ENCODE data around the gene INSIG1.

INSIG1 gene

GRCh38 chr7:155344270-155344617, 46.6 kb downstream of the INSIG1 start:
- Histone ChIP-seq H3K79me2 (ENCODE audit: low read length) (no peaks in the 10 kb centered on the region), H3K4me3 (ENCODE audit: low read length) (peak overlapping the region; percentile 58), H2AFZ (ENCODE audit: low read length) (peak overlapping the region; percentile 70; the same call in 1 of the 2 replicates), H3K36me3 (replicated peaks; ENCODE audit: insufficient read depth, low read length) (no peaks in the 10 kb centered on the region), H3K9me3 (replicated peaks; ENCODE audit: insufficient read depth, low read length) (no peaks in the 10 kb centered on the region), H3K27ac (ENCODE audit: low read length) (no peak overlapping the region), H3K9me2 (replicated peaks; ENCODE audit: insufficient read depth, low read length) (no peaks in the 10 kb centered on the region), H4K20me1 (ENCODE audit: insufficient read depth, low read length) (no peaks in the 10 kb centered on the region), H3K4me2 (ENCODE audit: low read depth, low read length) (peak overlapping the region; percentile 74), H3K4me1 (ENCODE audit: low read length) (no peaks in the 10 kb centered on the region), H3K27me3 (replicated peaks; ENCODE audit: insufficient read depth, low read length) (peaks cover 61% of the 10 kb centered on the region), H3F3A (ENCODE audit: insufficient read depth, low read length) (no peaks in the 10 kb centered on the region), H3K9ac (ENCODE audit: low read length) (peak overlapping the region; percentile 59; the same call in 1 of the 2 replicates)
- no peak for TF ChIP-seq EZH2 (optimal IDR thresholded peaks at IDR 0.05; ENCODE audit: low read depth, low read length)
- no peak for TF ChIP-seq EZH2phosphoT487 (IDR thresholded peaks at IDR 0.05; ENCODE audit: low read length)
- no peak for TF ChIP-seq CTCF (IDR thresholded peaks at IDR 0.05; ENCODE audit: low read length)
- no peak for DNase-seq

DNA sequence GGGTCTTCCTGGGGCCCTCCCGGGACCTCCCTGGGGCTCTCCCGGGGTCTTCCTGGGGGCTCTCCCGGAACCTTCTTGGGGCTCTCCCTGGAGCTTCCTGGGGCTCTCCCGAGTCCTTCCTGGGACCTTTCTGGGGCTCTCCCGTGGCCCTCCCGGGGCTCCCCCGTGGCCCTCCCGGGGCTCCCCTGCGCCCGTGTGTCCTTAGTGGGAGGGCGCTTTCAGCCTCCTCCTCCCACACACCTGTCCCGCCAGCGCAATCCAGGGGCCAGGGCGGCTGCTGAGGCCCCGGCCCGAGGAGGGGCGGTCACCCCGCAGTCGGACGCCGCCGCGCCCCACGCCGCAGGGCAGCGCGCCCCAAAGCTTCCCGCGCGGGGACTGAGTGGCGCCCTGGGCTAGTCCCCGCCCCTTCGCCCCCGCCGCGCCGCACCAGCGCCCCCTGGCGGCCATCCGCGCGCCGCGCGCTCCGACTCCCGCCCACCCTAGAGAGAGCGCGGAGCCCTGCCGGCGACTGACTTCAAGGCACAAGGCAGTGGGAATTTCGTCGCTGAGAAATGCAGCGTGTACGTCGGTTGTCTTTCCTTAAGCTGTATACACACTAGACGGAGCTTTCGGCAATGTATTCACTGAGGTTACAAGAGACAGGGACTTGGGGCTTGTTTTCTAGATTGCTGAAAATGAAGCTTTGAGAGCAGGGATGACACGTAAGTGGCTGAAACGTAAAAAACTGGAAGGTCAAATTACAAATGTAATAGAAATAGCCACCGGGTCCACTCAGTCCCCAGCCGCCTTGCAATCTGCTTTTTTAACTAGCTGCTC, 47.1 kb downstream of the INSIG1 start:
- H3K9me2 ChIP-seq (replicated peaks; ENCODE audit: insufficient read depth, low read length), result no peaks in the 10 kb centered on the region
- peak overlapping the region; percentile 59 for H3K9ac ChIP-seq (ENCODE audit: low read length)
- peak; percentile 72 for DNase-seq
- H3K9me3 ChIP-seq (replicated peaks; ENCODE audit: insufficient read depth, low read length), result no peaks in the 10 kb centered on the region
- peak overlapping the region; percentile 74 for H3K4me2 ChIP-seq (ENCODE audit: low read depth, low read length)
- peak overlapping the region; percentile 70 for H2AFZ ChIP-seq (ENCODE audit: low read length)
- H3K79me2 ChIP-seq (ENCODE audit: low read length), result no peaks in the 10 kb centered on the region
- H3K4me3 ChIP-seq (ENCODE audit: low read length), result peak overlapping the region; percentile 58
- H4K20me1 ChIP-seq (ENCODE audit: insufficient read depth, low read length), result no peaks in the 10 kb centered on the region
- H3K27ac ChIP-seq (ENCODE audit: low read length), result no peak overlapping the region
- TF ChIP-seq EZH2 (optimal IDR thresholded peaks at IDR 0.05; ENCODE audit: low read depth, low read length), result no peak
- TF ChIP-seq CTCF (IDR thresholded peaks at IDR 0.05; ENCODE audit: low read length), result peak; percentile 91
- no peaks in the 10 kb centered on the region for H3K4me1 ChIP-seq (ENCODE audit: low read length)
- peaks cover 60% of the 10 kb centered on the region for H3K27me3 ChIP-seq (replicated peaks; ENCODE audit: insufficient read depth, low read length)
- H3K36me3 ChIP-seq (replicated peaks; ENCODE audit: insufficient read depth, low read length), result no peaks in the 10 kb centered on the region
- no peaks in the 10 kb centered on the region for H3F3A ChIP-seq (ENCODE audit: insufficient read depth, low read length)

DNA sequence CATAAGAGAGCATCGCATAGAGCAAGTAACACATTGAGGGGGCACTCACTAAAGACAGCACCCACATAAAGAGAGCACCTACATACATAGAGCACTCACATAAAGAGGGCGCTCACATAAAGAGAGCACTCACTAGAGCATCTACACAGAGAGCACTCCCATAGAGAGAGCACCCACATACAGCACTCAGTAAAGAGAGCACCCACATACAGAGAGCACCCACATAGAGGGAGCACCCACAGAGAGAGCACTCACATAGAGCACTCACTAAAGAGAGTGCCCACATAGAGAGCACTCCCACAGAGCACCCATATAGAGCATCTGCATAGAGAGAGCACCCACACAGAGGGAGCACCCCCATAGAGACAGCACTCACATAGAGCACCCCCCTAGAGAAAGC, 47.8 kb downstream of the INSIG1 start:
- Histone ChIP-seq H3K4me2 (ENCODE audit: low read depth, low read length) (peak overlapping the region; percentile 74), H3K4me3 (ENCODE audit: low read length) (peak overlapping the region; percentile 33; the same call in 1 of the 2 replicates), H3K27ac (ENCODE audit: low read length) (no peak overlapping the region), H3F3A (ENCODE audit: insufficient read depth, low read length) (no peaks in the 10 kb centered on the region), H3K36me3 (replicated peaks; ENCODE audit: insufficient read depth, low read length) (no peaks in the 10 kb centered on the region), H3K27me3 (replicated peaks; ENCODE audit: insufficient read depth, low read length) (peaks cover 53% of the 10 kb centered on the region), H2AFZ (ENCODE audit: low read length) (peak overlapping the region; percentile 67; the same call in 1 of the 2 replicates), H4K20me1 (ENCODE audit: insufficient read depth, low read length) (no peaks in the 10 kb centered on the region), H3K9ac (ENCODE audit: low read length) (no peak overlapping the region), H3K4me1 (ENCODE audit: low read length) (no peaks in the 10 kb centered on the region), H3K79me2 (ENCODE audit: low read length) (no peaks in the 10 kb centered on the region), H3K9me2 (replicated peaks; ENCODE audit: insufficient read depth, low read length) (no peaks in the 10 kb centered on the region), H3K9me3 (replicated peaks; ENCODE audit: insufficient read depth, low read length) (no peaks in the 10 kb centered on the region)
- TF ChIP-seq CTCF (IDR thresholded peaks at IDR 0.05; ENCODE audit: low read length), result no peak
- no peak for TF ChIP-seq EZH2phosphoT487 (IDR thresholded peaks at IDR 0.05; ENCODE audit: low read length)
- TF ChIP-seq EZH2 (optimal IDR thresholded peaks at IDR 0.05; ENCODE audit: low read depth, low read length), result no peak
- DNase-seq, result no peak
